Measurements from ENCODE around the gene APOL5.

Gene APOL5

GRCh38 chr22:35743326-35743860 is 25.7 kb downstream of the APOL5 start:
- Histone ChIP-seq H3K36me3 (ENCODE audit: insufficient read depth) (no peaks in the 10 kb centered on the region), H3K27me3 (ENCODE audit: insufficient read depth, low read depth) (no peaks in the 10 kb centered on the region), H4K20me1 (ENCODE audit: insufficient read depth) (no peaks in the 10 kb centered on the region), H3K4me3 (IDR thresholded peaks at IDR 0.05; ENCODE audit: insufficient read depth, low read depth, low read length) (no peak overlapping the region), H3K79me2 (ENCODE audit: insufficient read depth, low read depth) (no peaks in the 10 kb centered on the region), H3K27ac (no peak overlapping the region), H3K4me2 (no peak overlapping the region), H3K4me1 (ENCODE audit: low read depth, poor library complexity, severe bottlenecking) (no peaks in the 10 kb centered on the region), H2AFZ (ENCODE audit: low read depth) (no peak overlapping the region), H3K9ac (no peak overlapping the region)
- TF ChIP-seq CTCF (conservative IDR thresholded peaks at IDR 0.05; ENCODE audit: low read depth, low read length) = no peak

GRCh38 chr22:35746248-35746647 is 28.6 kb downstream of the APOL5 start:
- TF ChIP-seq CTCF (conservative IDR thresholded peaks at IDR 0.05; ENCODE audit: low read depth, low read length) = no peak
- Histone ChIP-seq H3K4me1 (ENCODE audit: low read depth, poor library complexity, severe bottlenecking) (no peaks in the 10 kb centered on the region), H3K27ac (no peak overlapping the region), H3K4me3 (IDR thresholded peaks at IDR 0.05; ENCODE audit: insufficient read depth, low read depth, low read length) (no peak overlapping the region), H3K79me2 (ENCODE audit: insufficient read depth, low read depth) (no peaks in the 10 kb centered on the region), H3K4me2 (no peak overlapping the region), H3K9ac (no peak overlapping the region), H2AFZ (ENCODE audit: low read depth) (no peak overlapping the region), H3K27me3 (ENCODE audit: insufficient read depth, low read depth) (no peaks in the 10 kb centered on the region), H4K20me1 (ENCODE audit: insufficient read depth) (no peaks in the 10 kb centered on the region), H3K36me3 (ENCODE audit: insufficient read depth) (no peaks in the 10 kb centered on the region)

- H2AFZ ChIP-seq (ENCODE audit: low read depth) = no peak overlapping the region
- H3K36me3 ChIP-seq (ENCODE audit: insufficient read depth) = no peaks in the 10 kb centered on the region
- no peaks in the 10 kb centered on the region for H3K27me3 ChIP-seq (ENCODE audit: insufficient read depth, low read depth)
- no peak for TF ChIP-seq CTCF (conservative IDR thresholded peaks at IDR 0.05; ENCODE audit: low read depth, low read length)
- H3K4me3 ChIP-seq (IDR thresholded peaks at IDR 0.05; ENCODE audit: insufficient read depth, low read depth, low read length) = no peak overlapping the region
- H3K79me2 ChIP-seq (ENCODE audit: insufficient read depth, low read depth) = no peaks in the 10 kb centered on the region
- no peaks in the 10 kb centered on the region for H3K4me1 ChIP-seq (ENCODE audit: low read depth, poor library complexity, severe bottlenecking)
- no peak overlapping the region for H3K4me2 ChIP-seq
- no peaks in the 10 kb centered on the region for H4K20me1 ChIP-seq (ENCODE audit: insufficient read depth)
- H3K27ac ChIP-seq = no peak overlapping the region
- H3K9ac ChIP-seq = no peak overlapping the region
Measured at GRCh38 chr22:35746946-35747703, 29.5 kb downstream of the APOL5 start.

- Histone ChIP-seq H3K27me3 (ENCODE audit: insufficient read depth, low read depth) (no peaks in the 10 kb centered on the region), H3K36me3 (ENCODE audit: insufficient read depth) (no peaks in the 10 kb centered on the region), H3K27ac (no peak overlapping the region), H3K79me2 (ENCODE audit: insufficient read depth, low read depth) (no peaks in the 10 kb centered on the region), H2AFZ (ENCODE audit: low read depth) (no peak overlapping the region), H3K9ac (no peak overlapping the region), H3K4me3 (IDR thresholded peaks at IDR 0.05; ENCODE audit: insufficient read depth, low read depth, low read length) (no peak overlapping the region), H3K4me2 (no peak overlapping the region), H3K4me1 (ENCODE audit: low read depth, poor library complexity, severe bottlenecking) (no peaks in the 10 kb centered on the region), H4K20me1 (ENCODE audit: insufficient read depth) (no peaks in the 10 kb centered on the region)
- no peak for TF ChIP-seq CTCF (conservative IDR thresholded peaks at IDR 0.05; ENCODE audit: low read depth, low read length)
Measured at GRCh38 chr22:35749808-35750207, 32.1 kb downstream of the APOL5 start.

Measured in KMS-11 (cell line).